ENCODE data around the gene CLSTN2.

- no peak for TF ChIP-seq CTCF (IDR thresholded peaks at IDR 0.05; ENCODE audit: insufficient read depth, low read depth, low read length)
- no peak for TF ChIP-seq EZH2 (IDR thresholded peaks at IDR 0.05; ENCODE audit: insufficient read depth, low read length)
These were observed 302.0 kb downstream of the CLSTN2 start for GRCh38 chr3:140236836-140237501.
